K562 (cell line): ENCODE data around the gene MYL12A. TPM values are rescaled to one million over a fixed set of nuclear protein-coding genes. Genes with fewer than 3 reads are reported as not detected.

Experiments
- ATF1 ChIP-seq, 2 experiments: fragments of 450-650 bp in 1 of 2; IDR thresholded peaks; 2 replicates each; pipeline ENCODE4 v1.6.1; 2016; ENCODE audit warnings: missing compliant biosample characterization in 1 of 2, missing genetic modification characterization in 1 of 2
- CEBPB ChIP-seq: fragments of 450-650 bp; IDR thresholded peaks from 2 replicates; pipeline ENCODE4 v1.6.1; 2016; ENCODE audit warnings: missing genetic modification characterization, missing compliant biosample characterization
- COPS2 ChIP-seq: fragments of 450-650 bp; conservative IDR thresholded peaks from 2 replicates; pipeline ENCODE4 v1.6.1; 2016; ENCODE audit warnings: mild to moderate bottlenecking, moderate library complexity
- HOMEZ ChIP-seq: fragments of 250-450 bp; sonication (Bioruptor Pico); IDR thresholded peaks from 2 replicates; pipeline ENCODE4 v1.4.0; 2020; ENCODE audit warnings: mild to moderate bottlenecking, moderate library complexity
- KAT2B ChIP-seq: IDR thresholded peaks from one replicate; pipeline ENCODE4 v1.6.1; 2012; ENCODE audit warnings: low read depth, mild to moderate bottlenecking, control low read depth, inconsistent platforms, low read length, moderate library complexity
- LARP7 ChIP-seq: fragments of 450-650 bp; IDR thresholded peaks from 2 replicates; pipeline ENCODE4 v1.6.1; 2016
- NELFE ChIP-seq: IDR thresholded peaks from 2 replicates; pipeline ENCODE4 v1.6.1; 2011; ENCODE audit warnings: mild to moderate bottlenecking; ENCODE audit not compliant: insufficient read depth, insufficient read length
- PATZ1 ChIP-seq: fragments of 250-450 bp; sonication (Bioruptor Pico); IDR thresholded peaks from 2 replicates; pipeline ENCODE4 v1.5.0; 2020; ENCODE audit warnings: mild to moderate bottlenecking, borderline replicate concordance
- RNF2 ChIP-seq: sonication (generic); IDR thresholded peaks from 2 replicates; pipeline ENCODE4 v1.6.1; 2016
- SMARCC2 ChIP-seq: fragments of 450-650 bp; IDR thresholded peaks from 2 replicates; pipeline ENCODE4 v1.6.1; 2017; ENCODE audit warnings: antibody characterized with exemption, moderate library complexity, mild to moderate bottlenecking, low read depth
- SUPT5H ChIP-seq: fragments of 450-650 bp; IDR thresholded peaks from 2 replicates; pipeline ENCODE4 v1.6.1; 2016
- TAF1 ChIP-seq: IDR thresholded peaks from 2 replicates; pipeline ENCODE4 v1.6.1; 2011; ENCODE audit warnings: mild to moderate bottlenecking, low read length, moderate library complexity; ENCODE audit not compliant: insufficient read depth, control insufficient read depth, severe bottlenecking; ENCODE audit errors: extremely low read depth
- TARDBP ChIP-seq: fragments of 450-650 bp; IDR thresholded peaks from 2 replicates; pipeline ENCODE4 v1.6.1; 2016
- TBP ChIP-seq: optimal IDR thresholded peaks from 2 replicates; pipeline ENCODE3; 2011; ENCODE audit warnings: low read depth, low read length, improper control_type of control experiment
- ZBTB11 ChIP-seq, 3 experiments: fragments of 200-800 bp in 1 of 3; fragments of 250-450 bp in 1 of 3; fragments of 450-650 bp in 1 of 3; sonication (Bioruptor Pico) in 1 of 3; sonication (Bioruptor generic) in 1 of 3; formaldehyde crosslinking in 1 of 3; IDR thresholded peaks; 2 replicates each; pipeline versions ENCODE4 v1.6.1 to v1.8.0; 2016 to 2022; ENCODE audit warnings: mild to moderate bottlenecking in 2 of 3, missing genetic modification characterization in 2 of 3, missing compliant biosample characterization in 1 of 3, moderate library complexity in 1 of 3
- ZNF398 ChIP-seq: fragments of 250-450 bp; sonication (Bioruptor Pico); IDR thresholded peaks from 2 replicates; pipeline ENCODE4 v1.8.0; 2021; ENCODE audit warnings: moderate library complexity, mild to moderate bottlenecking, inconsistent platforms
- polyA plus RNA-seq, 8 experiments: library from polyadenylated mRNA; depleted of rRNA in 4 of 8; stranded (reverse) in 5 of 8; unstranded in 3 of 8; fragments of >200 nt; fragmentation: Nextera tagmentation in 2 of 8; fragmentation: Illumina TruSeq in 1 of 8; extraction: Ambion mirVana in 2 of 8; extraction: Trizol in 1 of 8; gene quantifications; 2 replicates each; pipeline versions ENCODE4 v1.2.1 to v1.2.3, GENCODE V29; 2011 to 2014; ENCODE audit warnings: inconsistent platforms in 1 of 8, missing spikeins in 1 of 8
- total RNA-seq, 7 experiments: library from RNA; depleted of rRNA in 6 of 7; stranded (reverse); fragments of >200 nt in 6 of 7; fragmentation: Illumina TruSeq in 2 of 7; extraction: Trizol in 2 of 7; gene quantifications; 2 replicates each; pipeline versions ENCODE4 v1.2.1 to v1.2.3, GENCODE V29; 2011 to 2021; ENCODE audit warnings: low replicate concordance in 1 of 7

Gene MYL12A
- total and polyA plus RNA-seq, 9 of the 15 experiments (the other 6 are each of a cell fraction or from before 2014, with no cell fraction given) = 308 to 1,031 (median 559) TPM

GRCh38 chr18:3246635-3247239, 864 bp upstream of the MYL12A start (continued):
- no peak for TF ChIP-seq KAT2B
- TF ChIP-seq SUPT5H = peak; percentile 73
- no peak for TF ChIP-seq ATF1 (CRISPR knock-in tag; IDR thresholded peaks at IDR 0.05)
- TF ChIP-seq ATF1 (tag; IDR thresholded peaks at IDR 0.05) = no peak
- TF ChIP-seq TBP = peak; percentile 62
- TF ChIP-seq PATZ1 (CRISPR knock-in tag) = no peak; the same call in 1 of the 2 replicates
- TF ChIP-seq ZNF398 (CRISPR knock-in tag) = no peak
- peak; percentile 83 for TF ChIP-seq SMARCC2
- no peak for TF ChIP-seq RNF2
- TF ChIP-seq NELFE = no peak
- no peak for TF ChIP-seq HOMEZ (CRISPR knock-in tag)
- TF ChIP-seq ZBTB11 (CRISPR knock-in tag; IDR thresholded peaks at IDR 0.05) = no peak; a peak in 1 of 6 replicates
- TF ChIP-seq CEBPB (tag) = no peak
- peak; percentile 35 for TF ChIP-seq TARDBP
- no peak for TF ChIP-seq LARP7
- peak; percentile 54 for TF ChIP-seq TAF1
- TF ChIP-seq COPS2 = no peak
